GM19372 (cell line): ENCODE data around the gene MYO1B.

ENCODE experiments used
- ATAC-seq: cut with Tn5 transposase; IDR thresholded peaks from one replicate; pipeline ENCODE4 v1.9.1; 2021; ENCODE audit warnings: mild to moderate bottlenecking, low read depth, moderate library complexity; ENCODE audit not compliant: unreplicated experiment

The MYO1B gene

GRCh38 chr2:191295088-191295487 lies 49.9 kb downstream of the MYO1B start:
- no peak for ATAC-seq

GRCh38 chr2:191296083-191297006 lies 51.1 kb downstream of the MYO1B start:
- ATAC-seq: no peak

- ATAC-seq: no peak
These were observed 51.8 kb downstream of the MYO1B start for GRCh38 chr2:191297033-191297432.

- no peak for ATAC-seq
These were observed 53.1 kb downstream of the MYO1B start for GRCh38 chr2:191298306-191298705.

- no peak for ATAC-seq
These were observed 53.8 kb downstream of the MYO1B start for GRCh38 chr2:191299010-191299409.

- no peak for ATAC-seq
These were observed 54.7 kb downstream of the MYO1B start for GRCh38 chr2:191299866-191300265.

- no peak for ATAC-seq
These were observed 56.8 kb downstream of the MYO1B start for GRCh38 chr2:191301971-191302370.

GRCh38 chr2:191302459-191303139 lies 57.4 kb downstream of the MYO1B start:
- peak; percentile 70 for ATAC-seq

GRCh38 chr2:191303140-191304005 lies 58.2 kb downstream of the MYO1B start:
- no peak for ATAC-seq

- no peak for ATAC-seq
These were observed 60.0 kb downstream of the MYO1B start for GRCh38 chr2:191304939-191305875.

- no peak for ATAC-seq
These were observed 62.8 kb downstream of the MYO1B start for GRCh38 chr2:191308026-191308425.

GRCh38 chr2:191311156-191311555 lies 66.0 kb downstream of the MYO1B start:
- no peak for ATAC-seq

GRCh38 chr2:191311627-191312026 lies 66.4 kb downstream of the MYO1B start:
- no peak for ATAC-seq

GRCh38 chr2:191312163-191312562 lies 67.0 kb downstream of the MYO1B start:
- no peak for ATAC-seq

- no peak for ATAC-seq
These were observed 67.5 kb downstream of the MYO1B start for GRCh38 chr2:191312662-191313061.

- ATAC-seq: no peak
These were observed 69.6 kb downstream of the MYO1B start for GRCh38 chr2:191314697-191315364.

- no peak for ATAC-seq
These were observed 70.2 kb downstream of the MYO1B start for GRCh38 chr2:191315365-191315752.

- ATAC-seq: no peak
These were observed 71.2 kb downstream of the MYO1B start for GRCh38 chr2:191316246-191316994.
